Testis (tissue), 2 donors: Measurements from ENCODE around the gene NBDY.

ENCODE experiments used
- POLR2A ChIP-seq: fragments of 450-650 bp; IDR thresholded peaks from one replicate; pipeline ENCODE4 v1.6.1; 2017; ENCODE audit warnings: antibody characterized with exemption, mild to moderate bottlenecking, moderate library complexity
- TF ChIP-seq, protein P1 (sequence below), 3 experiments: fragments of 450-650 bp in 2 of 3; fragments of 200-600 bp in 1 of 3; sonication (generic) in 1 of 3; IDR thresholded peaks; one replicate each; pipeline ENCODE4 v1.5.1; 2016 to 2019; ENCODE audit warnings: antibody characterized with exemption in 3 of 3, mild to moderate bottlenecking in 2 of 3, moderate library complexity in 1 of 3

DNA sequence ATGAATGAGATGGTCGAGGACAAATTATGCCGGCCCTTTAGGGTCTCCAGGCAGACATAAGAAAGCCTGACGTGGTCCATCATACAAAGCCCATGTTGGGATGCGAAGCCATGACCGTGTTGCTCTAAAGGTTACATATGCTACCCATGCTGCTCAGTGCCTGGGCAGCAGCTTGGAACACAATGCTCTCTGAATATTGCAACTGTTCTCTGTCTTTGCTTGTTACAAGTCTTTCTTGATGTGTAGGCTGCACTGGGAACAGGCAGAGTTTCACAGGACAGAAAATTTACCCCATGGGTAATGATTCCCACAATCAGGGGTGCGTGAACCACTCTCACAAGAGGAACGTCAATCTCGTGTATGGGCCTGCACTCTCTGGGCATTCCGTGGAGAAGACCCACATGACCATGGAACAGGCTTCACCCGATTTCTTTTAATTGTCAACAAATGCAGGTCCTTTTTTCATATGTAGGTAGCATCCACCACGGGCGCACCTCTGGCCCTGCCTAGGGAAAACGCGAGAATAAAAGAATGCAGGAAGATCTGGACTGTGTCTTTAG is 66.3 kb downstream of the NBDY start:
- TF ChIP-seq, protein P1, sequence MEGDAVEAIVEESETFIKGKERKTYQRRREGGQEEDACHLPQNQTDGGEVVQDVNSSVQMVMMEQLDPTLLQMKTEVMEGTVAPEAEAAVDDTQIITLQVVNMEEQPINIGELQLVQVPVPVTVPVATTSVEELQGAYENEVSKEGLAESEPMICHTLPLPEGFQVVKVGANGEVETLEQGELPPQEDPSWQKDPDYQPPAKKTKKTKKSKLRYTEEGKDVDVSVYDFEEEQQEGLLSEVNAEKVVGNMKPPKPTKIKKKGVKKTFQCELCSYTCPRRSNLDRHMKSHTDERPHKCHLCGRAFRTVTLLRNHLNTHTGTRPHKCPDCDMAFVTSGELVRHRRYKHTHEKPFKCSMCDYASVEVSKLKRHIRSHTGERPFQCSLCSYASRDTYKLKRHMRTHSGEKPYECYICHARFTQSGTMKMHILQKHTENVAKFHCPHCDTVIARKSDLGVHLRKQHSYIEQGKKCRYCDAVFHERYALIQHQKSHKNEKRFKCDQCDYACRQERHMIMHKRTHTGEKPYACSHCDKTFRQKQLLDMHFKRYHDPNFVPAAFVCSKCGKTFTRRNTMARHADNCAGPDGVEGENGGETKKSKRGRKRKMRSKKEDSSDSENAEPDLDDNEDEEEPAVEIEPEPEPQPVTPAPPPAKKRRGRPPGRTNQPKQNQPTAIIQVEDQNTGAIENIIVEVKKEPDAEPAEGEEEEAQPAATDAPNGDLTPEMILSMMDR (IDR thresholded peaks at IDR 0.05), result no peak
- TF ChIP-seq POLR2A, result no peak
